IMR-90 (cell line): Measurements from ENCODE around the gene NUDT6. TPM values are rescaled to one million over a fixed set of nuclear protein-coding genes. Genes with fewer than 3 reads are reported as not detected.
A peak's percentile ranks its signal among the peaks of the same experiment; 100 is the strongest.

Experiments
- ATAC-seq: fragments of 200-7000 bp; cut with Tn5 transposase; 2 replicates; pipeline ENCODE4 v1.9.1; 2020; ENCODE audit warnings: low read depth, mild to moderate bottlenecking, moderate library complexity
- BruUV-seq: library from RNA; stranded (reverse); fragments of 400-500 nt; replicated peaks from 2 replicates; lab custom pipeline; 2021; lab: Mats Ljungman, UMichigan
- CTCF ChIA-PET: fragments of 300-600 bp; formaldehyde crosslinking; extraction: SDS; loops from one replicate; lab custom pipeline; 2021; ENCODE audit warnings: antibody characterized with exemption; lab: Yijun Ruan, JAX
- POLR2A ChIA-PET: fragments of 300-600 bp; sonication (Branson Sonifier 250); formaldehyde crosslinking; loops from one replicate; lab custom pipeline; 2022; ENCODE audit warnings: antibody characterized with exemption; ENCODE audit not compliant: unreplicated experiment; lab: Charles Lee
- DNase-seq: peaks from one replicate; pipeline ENCODE4 v3.0.0; 2013
- H2AFZ ChIP-seq: replicated peaks from 2 replicates; pipeline ENCODE3; 2013; ENCODE audit warnings: low read length, mild to moderate bottlenecking; ENCODE audit not compliant: poor library complexity
- H2AK5ac ChIP-seq: 2 replicates; pipeline ENCODE4 v1.6.1; 2013; ENCODE audit warnings: low read depth, low read length, inconsistent platforms
- H2AK9ac ChIP-seq: replicated peaks from 2 replicates; pipeline ENCODE3; 2013; ENCODE audit warnings: mild to moderate bottlenecking, low read depth, low read length, moderate library complexity; ENCODE audit not compliant: poor library complexity
- H2BK120ac ChIP-seq: 2 replicates; pipeline ENCODE4 v1.6.1; 2013; ENCODE audit warnings: low read depth, low read length, inconsistent platforms
- H2BK15ac ChIP-seq: 3 replicates; pipeline ENCODE4 v1.6.1; 2013; ENCODE audit warnings: low read depth, low read length, inconsistent platforms
- H2BK20ac ChIP-seq: 2 replicates; pipeline ENCODE4 v1.6.1; 2013; ENCODE audit warnings: low read depth, mild to moderate bottlenecking, inconsistent platforms, low read length, moderate library complexity
- H2BK5ac ChIP-seq: 2 replicates; pipeline ENCODE4 v1.6.1; 2013; ENCODE audit warnings: mild to moderate bottlenecking, low read depth, low read length, inconsistent platforms; ENCODE audit not compliant: poor library complexity, severe bottlenecking
- H3K14ac ChIP-seq: replicated peaks from 2 replicates; pipeline ENCODE4 v1.6.1; 2013; ENCODE audit warnings: low read depth, low read length, inconsistent platforms
- H3K18ac ChIP-seq: 2 replicates; pipeline ENCODE4 v1.6.1; 2013; ENCODE audit warnings: low read depth, low read length, control low read depth
- H3K23ac ChIP-seq: 2 replicates; pipeline ENCODE4 v1.6.1; 2013; ENCODE audit warnings: low read depth, low read length, inconsistent platforms
- H3K27ac ChIP-seq: 2 replicates; pipeline ENCODE4 v1.5.1; 2013; ENCODE audit warnings: mild to moderate bottlenecking, control low read depth, low read length; ENCODE audit not compliant: insufficient read depth
- H3K27me3 ChIP-seq: 2 replicates; pipeline ENCODE4 v1.6.1; 2013; ENCODE audit warnings: low read length; ENCODE audit not compliant: control insufficient read depth, insufficient read depth
- H3K36me3 ChIP-seq: 2 replicates; pipeline ENCODE4 v1.6.1; 2013; ENCODE audit warnings: low read length, mixed read lengths; ENCODE audit not compliant: control insufficient read depth, insufficient read depth
- H3K4ac ChIP-seq: 2 replicates; pipeline ENCODE4 v1.6.1; 2013; ENCODE audit warnings: low read depth, low read length, inconsistent platforms
- H3K4me1 ChIP-seq: 2 replicates; pipeline ENCODE4 v1.6.1; 2013; ENCODE audit warnings: low read length, mixed read lengths; ENCODE audit not compliant: control insufficient read depth, insufficient read depth
- H3K4me2 ChIP-seq: 2 replicates; pipeline ENCODE4 v1.6.1; 2013; ENCODE audit warnings: low read depth, mild to moderate bottlenecking, control low read depth, low read length, moderate library complexity
- H3K4me3 ChIP-seq: 2 replicates; pipeline ENCODE4 v1.5.1; 2013; ENCODE audit warnings: low read depth, mild to moderate bottlenecking, control low read depth, low read length, moderate library complexity; ENCODE audit not compliant: insufficient read depth
- H3K56ac ChIP-seq: 2 replicates; pipeline ENCODE4 v1.6.1; 2013; ENCODE audit warnings: low read length, inconsistent platforms; ENCODE audit not compliant: insufficient read depth; ENCODE audit errors: extremely low read depth
- H3K79me1 ChIP-seq, 2 experiments: 2 replicates each; pipeline ENCODE4 v1.6.1; 2013; ENCODE audit warnings: low read length in 2 of 2, inconsistent platforms in 1 of 2, low read depth in 1 of 2
- H3K9ac ChIP-seq: 2 replicates; pipeline ENCODE4 v1.6.1; 2013; ENCODE audit warnings: low read depth, low read length, control low read depth
- H3K9me1 ChIP-seq: 2 replicates; pipeline ENCODE4 v1.6.1; 2013; ENCODE audit warnings: low read length, inconsistent platforms; ENCODE audit not compliant: insufficient read depth
- H3K9me3 ChIP-seq: 2 replicates; pipeline ENCODE4 v1.6.1; 2013; ENCODE audit warnings: low read length; ENCODE audit not compliant: control insufficient read depth, insufficient read depth
- H4K20me1 ChIP-seq: 2 replicates; pipeline ENCODE4 v1.6.1; 2013; ENCODE audit warnings: low read length, inconsistent platforms; ENCODE audit not compliant: insufficient read depth
- H4K5ac ChIP-seq: 2 replicates; pipeline ENCODE4 v1.6.1; 2013; ENCODE audit warnings: mild to moderate bottlenecking, low read depth, low read length, control low read depth
- H4K8ac ChIP-seq, 2 experiments: 2 replicates each; pipeline ENCODE4 v1.6.1; 2013; ENCODE audit warnings: low read depth in 2 of 2, low read length in 2 of 2, control low read depth in 1 of 2, inconsistent platforms in 1 of 2
- H4K91ac ChIP-seq: 2 replicates; pipeline ENCODE4 v1.6.1; 2013; ENCODE audit warnings: low read depth, low read length, inconsistent platforms; ENCODE audit not compliant: insufficient read depth
- CEBPB ChIP-seq: IDR thresholded peaks from 2 replicates; pipeline ENCODE4 v1.6.1; 2012; ENCODE audit warnings: low read depth, low read length, improper control_type of control experiment
- MAFK ChIP-seq: IDR thresholded peaks from 2 replicates; pipeline ENCODE4 v1.6.1; 2012; ENCODE audit warnings: low read depth, low read length, improper control_type of control experiment
- MXI1 ChIP-seq: IDR thresholded peaks from 2 replicates; pipeline ENCODE4 v1.6.1; 2012; ENCODE audit warnings: low read depth, mild to moderate bottlenecking, low read length, moderate library complexity, borderline replicate concordance
- RAD21 ChIP-seq: IDR thresholded peaks from 2 replicates; pipeline ENCODE4 v1.6.1; 2012; ENCODE audit warnings: low read length, improper control_type of control experiment
- RCOR1 ChIP-seq: IDR thresholded peaks from 2 replicates; pipeline ENCODE4 v1.6.1; 2012; ENCODE audit warnings: mild to moderate bottlenecking, low read length, improper control_type of control experiment; ENCODE audit not compliant: insufficient replicate concordance
- SMC3 ChIP-seq: fragments of 150-350 bp; IDR thresholded peaks from 2 replicates; pipeline ENCODE4 v1.6.1; 2016; ENCODE audit warnings: low read depth, mild to moderate bottlenecking, antibody characterized with exemption, low read length, moderate library complexity
- WGBS, 2 experiments: methylation state at CpG; one replicate each; pipeline versions ENCODE4 v1.1.5 to v1.1.7; 2013; ENCODE audit warnings: missing lambda C conversion rate in 2 of 2; ENCODE audit not compliant: insufficient read length in 1 of 2; ENCODE audit errors: extremely low coverage in 2 of 2; 5-methylcytosine and 5-hydroxymethylcytosine counted together
- dilution Hi-C: fragments of 300-500 bp; cut with HindIII; formaldehyde crosslinking; loops from one replicate; pipeline ENCODE4 v1.14.3; 2018; ENCODE audit warnings: low sequenced_read_pairs; ENCODE audit not compliant: unreplicated experiment
- in situ Hi-C: fragments of 300-500 bp; cut with MboI; formaldehyde crosslinking; loops from 3 replicates; pipeline ENCODE4 v1.14.3; 2019; ENCODE audit warnings: low sequenced_read_pairs, inconsistent platforms, mixed read lengths
- intact Hi-C: fragments of 100-400 bp; cut with micrococcal nuclease; formaldehyde crosslinking; loops from 2 replicates; pipeline ENCODE4 v1.10.0; 2022
- polyA plus RNA-seq, 3 experiments: library from polyadenylated mRNA; depleted of rRNA; stranded (reverse); fragments of >200 nt; gene quantifications; 2 replicates each; pipeline ENCODE4 v1.2.3, GENCODE V29; 2012; ENCODE audit warnings: low replicate concordance in 1 of 3
- total RNA-seq: library from RNA; depleted of rRNA; stranded (reverse); fragments of >200 nt; gene quantifications from 2 replicates; pipeline ENCODE4 v1.2.3, GENCODE V29; 2012
- TF ChIP-seq, protein P1 (sequence below): fragments of 150-350 bp; IDR thresholded peaks from 2 replicates; pipeline ENCODE4 v1.6.1; 2016; ENCODE audit warnings: low read depth, mild to moderate bottlenecking, low read length, moderate library complexity, borderline replicate concordance
- TF ChIP-seq, protein P2 (sequence below): conservative IDR thresholded peaks from 2 replicates; pipeline ENCODE4 v1.5.1; 2012; ENCODE audit warnings: mild to moderate bottlenecking, low read depth, low read length, improper control_type of control experiment

Gene NUDT6
- total and polyA plus RNA-seq, 2 of the 4 experiments (the other 2 are of a cell fraction): 2.7 to 4.8 TPM

DNA sequence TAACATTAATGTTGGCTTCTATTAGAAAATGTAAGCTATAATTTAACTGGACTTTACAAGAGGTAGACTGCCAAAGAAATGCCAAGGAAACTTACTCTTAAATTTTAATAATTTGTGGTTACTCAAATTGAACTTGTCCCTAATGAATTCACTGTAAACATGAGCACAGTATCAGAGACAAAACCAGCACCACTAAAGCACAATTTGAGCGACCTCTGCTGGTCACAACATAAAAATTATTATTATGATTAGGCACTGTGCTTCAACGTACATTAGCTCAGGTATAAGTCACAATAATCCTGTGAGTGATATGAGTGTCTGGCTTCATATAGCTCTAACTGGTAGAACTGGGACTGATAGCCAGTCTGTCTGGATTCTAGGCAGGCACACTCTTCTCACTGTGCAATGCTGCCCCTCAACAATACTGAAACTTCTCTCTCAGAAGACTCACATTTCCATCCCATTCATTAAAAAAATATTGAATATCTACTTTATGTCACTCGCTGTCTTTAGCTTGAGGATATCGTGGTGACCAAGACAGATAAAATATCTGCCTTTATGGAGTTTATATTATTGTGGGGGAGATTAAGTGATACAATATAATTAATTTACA lies 8.0 kb downstream of the NUDT6 start:
- peaks cover 4 to 6% of the 10 kb centered on the region in 2 experiments; a peak in 2 of 4 replicates for H3K79me1 ChIP-seq
- H3K4me2 ChIP-seq: peak overlapping the region; percentile 97
- DNase-seq (peak; percentile 68), ATAC-seq (peak; percentile 89)
- dilution Hi-C loops: loop anchor here (25.0 kb wide), 2 partner anchors 152 to 302 kb away; partner anchors contain the start of gene IL21
- H3K4me3 ChIP-seq: no peak overlapping the region; the same call in 1 of the 2 replicates
- no peaks in the 10 kb centered on the region; the same call in 1 of the 2 replicates for H3K36me3 ChIP-seq
- no peak overlapping the region for H3K56ac ChIP-seq
- TF ChIP-seq MAFK (no peak), SMC3 (peak; percentile 84), RAD21 (peak; percentile 84), CEBPB (no peak), RCOR1 (no peak), MXI1 (no peak)
- TF ChIP-seq, protein P1, sequence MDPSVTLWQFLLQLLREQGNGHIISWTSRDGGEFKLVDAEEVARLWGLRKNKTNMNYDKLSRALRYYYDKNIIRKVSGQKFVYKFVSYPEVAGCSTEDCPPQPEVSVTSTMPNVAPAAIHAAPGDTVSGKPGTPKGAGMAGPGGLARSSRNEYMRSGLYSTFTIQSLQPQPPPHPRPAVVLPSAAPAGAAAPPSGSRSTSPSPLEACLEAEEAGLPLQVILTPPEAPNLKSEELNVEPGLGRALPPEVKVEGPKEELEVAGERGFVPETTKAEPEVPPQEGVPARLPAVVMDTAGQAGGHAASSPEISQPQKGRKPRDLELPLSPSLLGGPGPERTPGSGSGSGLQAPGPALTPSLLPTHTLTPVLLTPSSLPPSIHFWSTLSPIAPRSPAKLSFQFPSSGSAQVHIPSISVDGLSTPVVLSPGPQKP: no peak
- TF ChIP-seq, protein P2, sequence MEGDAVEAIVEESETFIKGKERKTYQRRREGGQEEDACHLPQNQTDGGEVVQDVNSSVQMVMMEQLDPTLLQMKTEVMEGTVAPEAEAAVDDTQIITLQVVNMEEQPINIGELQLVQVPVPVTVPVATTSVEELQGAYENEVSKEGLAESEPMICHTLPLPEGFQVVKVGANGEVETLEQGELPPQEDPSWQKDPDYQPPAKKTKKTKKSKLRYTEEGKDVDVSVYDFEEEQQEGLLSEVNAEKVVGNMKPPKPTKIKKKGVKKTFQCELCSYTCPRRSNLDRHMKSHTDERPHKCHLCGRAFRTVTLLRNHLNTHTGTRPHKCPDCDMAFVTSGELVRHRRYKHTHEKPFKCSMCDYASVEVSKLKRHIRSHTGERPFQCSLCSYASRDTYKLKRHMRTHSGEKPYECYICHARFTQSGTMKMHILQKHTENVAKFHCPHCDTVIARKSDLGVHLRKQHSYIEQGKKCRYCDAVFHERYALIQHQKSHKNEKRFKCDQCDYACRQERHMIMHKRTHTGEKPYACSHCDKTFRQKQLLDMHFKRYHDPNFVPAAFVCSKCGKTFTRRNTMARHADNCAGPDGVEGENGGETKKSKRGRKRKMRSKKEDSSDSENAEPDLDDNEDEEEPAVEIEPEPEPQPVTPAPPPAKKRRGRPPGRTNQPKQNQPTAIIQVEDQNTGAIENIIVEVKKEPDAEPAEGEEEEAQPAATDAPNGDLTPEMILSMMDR: peak; percentile 75
- H2AFZ ChIP-seq: peak overlapping the region; percentile 73
- peak overlapping the region; percentile 65; the same call in 1 of the 2 replicates for H4K5ac ChIP-seq
- peak overlapping the region; percentile 91 for H2BK120ac ChIP-seq
- peak overlapping the region; percentile 77; the same call in 1 of the 2 replicates for H3K23ac ChIP-seq
- peaks cover 9% of the 10 kb centered on the region for H3K4me1 ChIP-seq
- peak overlapping the region; percentile 75 for H2BK5ac ChIP-seq
- peak overlapping the region; percentile 21; the same call in 1 of the 2 replicates for H4K91ac ChIP-seq
- no peaks in the 10 kb centered on the region for H4K20me1 ChIP-seq
- peak overlapping the region; percentile 38; the same call in 1 of the 2 replicates for H3K9ac ChIP-seq
- peak overlapping the region; percentile 90 for H2BK20ac ChIP-seq
- peak overlapping the region; percentile 65; the same call in 1 of the 2 replicates for H3K18ac ChIP-seq
- WGBS, 2 experiments: no CpG with 5 or more reads among the region's 4 CpGs
- BruUV-seq: no TSS peak
- H3K9me1 ChIP-seq: peaks cover 9% of the 10 kb centered on the region
- H2BK15ac ChIP-seq: peak overlapping the region; percentile 46; the same call in 1 of the 3 replicates
- H3K4ac ChIP-seq: peak overlapping the region; percentile 76; the same call in 1 of the 2 replicates
- H2AK9ac ChIP-seq: peak overlapping the region; percentile 86
- in situ Hi-C loops: loop anchor here (25.0 kb wide), 1 partner anchor 602 kb away; no protein-coding TSS in a partner anchor
- intact Hi-C loops: loop anchor here (1.0 to 5.0 kb wide), 4 partner anchors 88 to 312 kb away; partner anchors contain the start of genes BBS12 and FGF2
- H3K27me3 ChIP-seq: no peaks in the 10 kb centered on the region
- H3K9me3 ChIP-seq: no peaks in the 10 kb centered on the region
- ChIA-PET CTCF (interaction anchor here (0.5 to 3.1 kb wide), 25 partner anchors 11 to 1037 kb away, joined by 3 to 20 read pairs (median 4); partner anchors contain the start of gene BBS12), POLR2A (no interaction called here)
- H2AK5ac ChIP-seq: 0 out of 2 replicates have a peak overlapping the region, but pooled peaks have one; percentile 68
- H3K27ac ChIP-seq: no peak overlapping the region
- peak overlapping the region in 1 of 2 experiments; percentile 78; a peak in 1 of 4 replicates for H4K8ac ChIP-seq
- H3K14ac ChIP-seq: peak overlapping the region; percentile 86; the same call in 1 of the 2 replicates
